ENCODE results near the gene RNPEPL1. TPM values are rescaled to one million over a fixed set of nuclear protein-coding genes. Genes with fewer than 3 reads are reported as not detected.

RNPEPL1 gene
- total and polyA plus RNA-seq, 5 donors from 2014 or later, result 28.5 to 167 (median 70.8) TPM

DNA sequence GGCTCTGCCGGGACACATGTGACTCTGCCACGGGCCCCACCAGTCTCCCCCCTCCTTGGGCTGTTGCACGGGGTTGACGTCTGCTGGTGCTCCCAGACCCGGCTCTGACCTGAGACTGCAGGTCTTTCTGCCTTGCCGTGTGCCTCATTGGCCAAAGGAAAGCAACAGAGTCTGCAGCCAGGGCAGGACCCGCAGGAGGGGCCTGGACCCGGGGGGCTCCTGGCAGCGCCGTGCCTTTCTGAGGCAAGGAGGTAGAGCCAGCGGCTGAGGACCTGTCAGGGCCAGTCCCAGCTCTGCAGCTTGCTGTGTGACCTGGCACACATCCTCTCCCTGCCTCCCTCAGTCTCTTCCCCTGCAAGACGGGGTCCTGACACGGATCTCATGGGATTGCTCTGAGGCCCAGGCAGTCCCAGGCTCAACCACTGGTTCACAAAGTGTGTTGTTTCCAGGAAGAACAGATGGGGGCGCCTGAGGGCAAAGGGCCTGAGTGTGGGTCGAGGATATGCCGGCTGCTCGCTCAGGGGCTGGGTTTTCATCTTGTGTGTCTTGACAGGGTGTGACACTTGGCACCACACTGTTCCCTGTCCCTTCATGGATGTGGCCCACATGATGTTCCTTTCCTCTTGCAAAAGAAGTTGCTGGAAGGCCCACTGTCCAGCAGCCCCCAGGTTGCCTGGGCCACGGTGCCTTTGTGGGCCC is 27.2 kb downstream of the RNPEPL1 start:
- Mint-ChIP-seq H3K27me3 (no peaks in the 10 kb centered on the region), H3K4me3 (no peak overlapping the region), H3K27ac (no peak overlapping the region), H3K9me3 (no peaks in the 10 kb centered on the region), H3K4me1 (peaks cover 0 to 6% (median 0%) of the 10 kb centered on the region in 4 donors), H3K36me3 (peaks cover 6% of the 10 kb centered on the region)
- no peaks in the 10 kb centered on the region for H3K4me1 ChIP-seq (ENCODE audit: control insufficient read depth, insufficient read depth, low read length, poor library complexity, severe bottlenecking)
- H3K9me3 ChIP-seq (ENCODE audit: control insufficient read depth in 2 of 2, low read length in 2 of 2), result no peaks in the 10 kb centered on the region
- peaks cover 49% of the 10 kb centered on the region for H3K36me3 ChIP-seq (ENCODE audit: control insufficient read depth, insufficient read depth, low read length)
- DNase-seq (peak in 2 of 3 donors; percentile 14 to 28), ATAC-seq (ENCODE audit: low read depth in 2 of 2) (no peak)
- H3K27ac ChIP-seq (ENCODE audit: insufficient read depth, low read length, poor library complexity, severe bottlenecking), result no peak overlapping the region
- H3K27me3 ChIP-seq (ENCODE audit: control insufficient read depth, insufficient read depth, low read length), result no peaks in the 10 kb centered on the region
- no peak overlapping the region for H3K4me3 ChIP-seq (ENCODE audit: low read depth, low read length)

DNA sequence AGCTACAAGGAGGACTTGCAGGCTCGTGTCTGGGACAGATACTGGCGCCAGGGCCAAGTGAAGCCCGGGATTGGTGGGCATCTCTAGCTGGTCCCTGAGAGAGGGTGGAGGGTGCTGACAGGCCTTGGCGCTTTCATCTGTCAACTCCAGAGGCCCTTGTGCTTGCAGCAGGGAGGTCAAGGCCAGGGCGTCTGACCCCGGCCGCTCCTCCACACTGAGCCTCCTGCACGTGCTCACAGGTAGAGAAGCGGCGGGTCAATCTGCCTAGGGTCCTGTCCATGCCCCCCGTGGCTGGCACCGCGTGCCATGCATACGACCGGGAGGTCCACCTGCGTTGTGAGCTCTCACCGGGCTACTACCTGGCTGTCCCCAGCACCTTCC is 27.8 kb downstream of the RNPEPL1 start:
- Mint-ChIP-seq H3K27me3 (no peaks in the 10 kb centered on the region), H3K4me3 (no peak overlapping the region), H3K4me1 (peaks cover 0 to 3% (median 0%) of the 10 kb centered on the region in 4 donors), H3K36me3 (peaks cover 6% of the 10 kb centered on the region), H3K27ac (no peak overlapping the region), H3K9me3 (no peaks in the 10 kb centered on the region)
- H3K4me1 ChIP-seq (ENCODE audit: control insufficient read depth, insufficient read depth, low read length, poor library complexity, severe bottlenecking), result no peaks in the 10 kb centered on the region
- H3K27ac ChIP-seq (ENCODE audit: insufficient read depth, low read length, poor library complexity, severe bottlenecking), result no peak overlapping the region
- H3K9me3 ChIP-seq (ENCODE audit: control insufficient read depth in 2 of 2, low read length in 2 of 2), result no peaks in the 10 kb centered on the region
- H3K36me3 ChIP-seq (ENCODE audit: control insufficient read depth, insufficient read depth, low read length), result peaks cover 46% of the 10 kb centered on the region
- no peak for ATAC-seq (ENCODE audit: low read depth in 2 of 2)
- H3K4me3 ChIP-seq (ENCODE audit: low read depth, low read length), result no peak overlapping the region
- no peak for DNase-seq
- H3K27me3 ChIP-seq (ENCODE audit: control insufficient read depth, insufficient read depth, low read length), result no peaks in the 10 kb centered on the region

- Mint-ChIP-seq H3K9me3 (no peaks in the 10 kb centered on the region), H3K4me1 (peaks cover 0 to 3% (median 0%) of the 10 kb centered on the region in 4 donors), H3K4me3 (no peak overlapping the region), H3K36me3 (peaks cover 7% of the 10 kb centered on the region), H3K27me3 (no peaks in the 10 kb centered on the region), H3K27ac (no peak overlapping the region)
- no peak for ATAC-seq (ENCODE audit: low read depth in 2 of 2)
- Histone ChIP-seq H3K36me3 (ENCODE audit: control insufficient read depth, insufficient read depth, low read length) (peaks cover 42% of the 10 kb centered on the region), H3K4me3 (ENCODE audit: low read depth, low read length) (no peak overlapping the region), H3K27ac (ENCODE audit: insufficient read depth, low read length, poor library complexity, severe bottlenecking) (no peak overlapping the region), H3K4me1 (ENCODE audit: control insufficient read depth, insufficient read depth, low read length, poor library complexity, severe bottlenecking) (no peaks in the 10 kb centered on the region), H3K9me3 (ENCODE audit: control insufficient read depth in 2 of 2, low read length in 2 of 2) (no peaks in the 10 kb centered on the region), H3K27me3 (ENCODE audit: control insufficient read depth, insufficient read depth, low read length) (no peaks in the 10 kb centered on the region)
- no peak for DNase-seq
Observed at GRCh38 chr2:240596491-240596931, 28.2 kb downstream of the RNPEPL1 start.

- DNase-seq (no peak), ATAC-seq (ENCODE audit: low read depth in 2 of 2) (no peak)
- Mint-ChIP-seq H3K9me3 (no peaks in the 10 kb centered on the region), H3K27ac (no peak overlapping the region), H3K4me1 (peaks cover 0 to 3% (median 0%) of the 10 kb centered on the region in 4 donors), H3K27me3 (no peaks in the 10 kb centered on the region), H3K36me3 (peaks cover 9% of the 10 kb centered on the region), H3K4me3 (no peak overlapping the region)
- H3K4me3 ChIP-seq (ENCODE audit: low read depth, low read length), result no peak overlapping the region
- no peaks in the 10 kb centered on the region for H3K9me3 ChIP-seq (ENCODE audit: control insufficient read depth in 2 of 2, low read length in 2 of 2)
- H3K36me3 ChIP-seq (ENCODE audit: control insufficient read depth, insufficient read depth, low read length), result peaks cover 37% of the 10 kb centered on the region
- no peak overlapping the region for H3K27ac ChIP-seq (ENCODE audit: insufficient read depth, low read length, poor library complexity, severe bottlenecking)
- H3K27me3 ChIP-seq (ENCODE audit: control insufficient read depth, insufficient read depth, low read length), result no peaks in the 10 kb centered on the region
- H3K4me1 ChIP-seq (ENCODE audit: control insufficient read depth, insufficient read depth, low read length, poor library complexity, severe bottlenecking), result no peaks in the 10 kb centered on the region
Observed at GRCh38 chr2:240597054-240597418, 28.8 kb downstream of the RNPEPL1 start.

GRCh38 chr2:240597419-240598181 is 29.3 kb downstream of the RNPEPL1 start:
- ATAC-seq (ENCODE audit: low read depth in 2 of 2) (no peak), DNase-seq (no peak)
- no peak overlapping the region for H3K27ac Mint-ChIP-seq

GRCh38 chr2:240598311-240598911 is 30.1 kb downstream of the RNPEPL1 start:
- Mint-ChIP-seq H3K4me1 (no peaks in the 10 kb centered on the region), H3K27ac (no peak overlapping the region), H3K9me3 (no peaks in the 10 kb centered on the region), H3K27me3 (no peaks in the 10 kb centered on the region), H3K4me3 (no peak overlapping the region), H3K36me3 (peaks cover 9% of the 10 kb centered on the region)
- ATAC-seq (ENCODE audit: low read depth in 2 of 2) (no peak), DNase-seq (no peak)
- Histone ChIP-seq H3K4me1 (ENCODE audit: control insufficient read depth, insufficient read depth, low read length, poor library complexity, severe bottlenecking) (no peaks in the 10 kb centered on the region), H3K27me3 (ENCODE audit: control insufficient read depth, insufficient read depth, low read length) (no peaks in the 10 kb centered on the region), H3K36me3 (ENCODE audit: control insufficient read depth, insufficient read depth, low read length) (peaks cover 26% of the 10 kb centered on the region), H3K9me3 (ENCODE audit: control insufficient read depth in 2 of 2, low read length in 2 of 2) (no peaks in the 10 kb centered on the region), H3K4me3 (ENCODE audit: low read depth, low read length) (no peak overlapping the region), H3K27ac (ENCODE audit: insufficient read depth, low read length, poor library complexity, severe bottlenecking) (no peak overlapping the region)

More at GRCh38 chr2:240597419-240598181, 29.3 kb downstream of the RNPEPL1 start:
- H3K4me3 ChIP-seq (ENCODE audit: low read depth, low read length), result no peak overlapping the region
- Mint-ChIP-seq H3K9me3 (no peaks in the 10 kb centered on the region), H3K36me3 (peaks cover 9% of the 10 kb centered on the region), H3K4me3 (no peak overlapping the region), H3K27me3 (no peaks in the 10 kb centered on the region), H3K4me1 (peaks cover 0 to under 1% (median 0%) of the 10 kb centered on the region in 4 donors)
- no peaks in the 10 kb centered on the region for H3K4me1 ChIP-seq (ENCODE audit: control insufficient read depth, insufficient read depth, low read length, poor library complexity, severe bottlenecking)
- no peak overlapping the region for H3K27ac ChIP-seq (ENCODE audit: insufficient read depth, low read length, poor library complexity, severe bottlenecking)
- no peaks in the 10 kb centered on the region for H3K27me3 ChIP-seq (ENCODE audit: control insufficient read depth, insufficient read depth, low read length)
- H3K9me3 ChIP-seq (ENCODE audit: control insufficient read depth in 2 of 2, low read length in 2 of 2), result no peaks in the 10 kb centered on the region
- peaks cover 31% of the 10 kb centered on the region for H3K36me3 ChIP-seq (ENCODE audit: control insufficient read depth, insufficient read depth, low read length)

- ATAC-seq (ENCODE audit: low read depth in 2 of 2) (no peak), DNase-seq (no peak)
- Histone ChIP-seq H3K27ac (ENCODE audit: insufficient read depth, low read length, poor library complexity, severe bottlenecking) (no peak overlapping the region), H3K36me3 (ENCODE audit: control insufficient read depth, insufficient read depth, low read length) (peaks cover 23% of the 10 kb centered on the region), H3K9me3 (ENCODE audit: control insufficient read depth in 2 of 2, low read length in 2 of 2) (no peaks in the 10 kb centered on the region), H3K4me3 (ENCODE audit: low read depth, low read length) (no peak overlapping the region), H3K27me3 (ENCODE audit: control insufficient read depth, insufficient read depth, low read length) (no peaks in the 10 kb centered on the region), H3K4me1 (ENCODE audit: control insufficient read depth, insufficient read depth, low read length, poor library complexity, severe bottlenecking) (no peaks in the 10 kb centered on the region)
- Mint-ChIP-seq H3K27me3 (no peaks in the 10 kb centered on the region), H3K4me3 (no peak overlapping the region), H3K27ac (no peak overlapping the region), H3K9me3 (no peaks in the 10 kb centered on the region), H3K36me3 (peaks cover 9% of the 10 kb centered on the region), H3K4me1 (no peaks in the 10 kb centered on the region)
Observed at GRCh38 chr2:240599141-240599583, 30.9 kb downstream of the RNPEPL1 start.

All from CD4-positive, CD25-positive, alpha-beta regulatory T cell (primary cell).